Vagina (tissue), 2 donors: Measurements from ENCODE around the gene CXCR4.

Experiments
- POLR2A ChIP-seq, 2 donors: fragments of 450-650 bp; IDR thresholded peaks; one replicate each; pipeline ENCODE4 v1.6.1; 2017; ENCODE audit warnings: antibody characterized with exemption in 2 of 2, mild to moderate bottlenecking in 2 of 2, moderate library complexity in 2 of 2
- POLR2AphosphoS5 ChIP-seq, 2 donors: sonication (generic); formaldehyde crosslinking; IDR thresholded peaks; one replicate each; pipeline ENCODE4 v1.9.0; 2017; ENCODE audit warnings: antibody characterized with exemption in 2 of 2, mild to moderate bottlenecking in 2 of 2, low read depth in 1 of 2; ENCODE audit not compliant: insufficient read depth in 1 of 2
- TF ChIP-seq, protein P1 (sequence below), 3 experiments: fragments of 450-650 bp in 2 of 3; fragments of 200-600 bp in 1 of 3; sonication (generic) in 1 of 3; IDR thresholded peaks; one replicate each; pipeline ENCODE4 v1.5.1; 2017 to 2019; ENCODE audit warnings: antibody characterized with exemption in 3 of 3, mild to moderate bottlenecking in 2 of 3, moderate library complexity in 2 of 3

DNA sequence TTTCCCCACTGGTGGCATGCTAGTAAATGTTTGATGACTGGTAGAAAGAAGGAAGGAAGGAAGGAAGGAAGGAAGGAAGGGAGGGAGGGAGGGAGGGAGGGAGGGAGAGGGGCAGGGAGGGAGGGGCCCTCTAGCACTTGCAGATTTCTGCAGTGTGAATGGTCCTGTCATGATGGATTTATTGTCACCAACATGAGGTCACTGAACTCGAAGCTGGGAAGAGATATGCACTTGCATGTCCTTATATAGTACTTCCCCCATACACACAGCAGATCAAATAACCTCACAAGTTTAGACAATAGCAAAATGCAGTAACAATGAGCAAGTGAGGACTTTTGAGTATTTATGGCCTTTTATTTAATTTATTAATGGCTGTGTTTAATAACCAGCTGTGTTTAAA lies 44.5 kb upstream of the CXCR4 start:
- TF ChIP-seq, protein P1, sequence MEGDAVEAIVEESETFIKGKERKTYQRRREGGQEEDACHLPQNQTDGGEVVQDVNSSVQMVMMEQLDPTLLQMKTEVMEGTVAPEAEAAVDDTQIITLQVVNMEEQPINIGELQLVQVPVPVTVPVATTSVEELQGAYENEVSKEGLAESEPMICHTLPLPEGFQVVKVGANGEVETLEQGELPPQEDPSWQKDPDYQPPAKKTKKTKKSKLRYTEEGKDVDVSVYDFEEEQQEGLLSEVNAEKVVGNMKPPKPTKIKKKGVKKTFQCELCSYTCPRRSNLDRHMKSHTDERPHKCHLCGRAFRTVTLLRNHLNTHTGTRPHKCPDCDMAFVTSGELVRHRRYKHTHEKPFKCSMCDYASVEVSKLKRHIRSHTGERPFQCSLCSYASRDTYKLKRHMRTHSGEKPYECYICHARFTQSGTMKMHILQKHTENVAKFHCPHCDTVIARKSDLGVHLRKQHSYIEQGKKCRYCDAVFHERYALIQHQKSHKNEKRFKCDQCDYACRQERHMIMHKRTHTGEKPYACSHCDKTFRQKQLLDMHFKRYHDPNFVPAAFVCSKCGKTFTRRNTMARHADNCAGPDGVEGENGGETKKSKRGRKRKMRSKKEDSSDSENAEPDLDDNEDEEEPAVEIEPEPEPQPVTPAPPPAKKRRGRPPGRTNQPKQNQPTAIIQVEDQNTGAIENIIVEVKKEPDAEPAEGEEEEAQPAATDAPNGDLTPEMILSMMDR (IDR thresholded peaks at IDR 0.05): no peak
- TF ChIP-seq POLR2A (IDR thresholded peaks at IDR 0.05) (no peak), POLR2AphosphoS5 (IDR thresholded peaks at IDR 0.05; ENCODE audit: insufficient read depth in 1 of 2, low read depth in 1 of 2) (no peak)
